HG03575 (cell line): ENCODE data around the gene SLC1A5.

ENCODE experiments used
- ATAC-seq: cut with Tn5 transposase; IDR thresholded peaks from one replicate; pipeline ENCODE4 v1.9.1; 2021; ENCODE audit not compliant: unreplicated experiment, insufficient number of reproducible peaks, low FRiP score; ENCODE audit errors: extremely low read depth

SLC1A5 gene

GRCh38 chr19:46731584-46731983, 56.8 kb downstream of the SLC1A5 start:
- ATAC-seq = no peak

GRCh38 chr19:46731007-46731501, 57.3 kb downstream of the SLC1A5 start:
- no peak for ATAC-seq

- ATAC-seq = no peak
Observed at GRCh38 chr19:46730595-46730994, 57.8 kb downstream of the SLC1A5 start.

GRCh38 chr19:46730187-46730586, 58.2 kb downstream of the SLC1A5 start:
- no peak for ATAC-seq

GRCh38 chr19:46729696-46730095, 58.7 kb downstream of the SLC1A5 start:
- no peak for ATAC-seq

GRCh38 chr19:46728693-46729339, 59.6 kb downstream of the SLC1A5 start:
- ATAC-seq = no peak

GRCh38 chr19:46728208-46728607, 60.2 kb downstream of the SLC1A5 start:
- no peak for ATAC-seq

- no peak for ATAC-seq
Observed at GRCh38 chr19:46727757-46728156, 60.6 kb downstream of the SLC1A5 start.

- ATAC-seq = no peak
Observed at GRCh38 chr19:46726971-46727501, 61.4 kb downstream of the SLC1A5 start.

- ATAC-seq = no peak
Observed at GRCh38 chr19:46726551-46726950, 61.8 kb downstream of the SLC1A5 start.

GRCh38 chr19:46725859-46726393, 62.5 kb downstream of the SLC1A5 start:
- no peak for ATAC-seq

GRCh38 chr19:46725036-46725820, 63.2 kb downstream of the SLC1A5 start:
- ATAC-seq = no peak
